ENCODE measurements around the gene EGFLAM.
A peak's percentile ranks its signal among the peaks of the same experiment; 100 is the strongest.

Gene EGFLAM

DNA sequence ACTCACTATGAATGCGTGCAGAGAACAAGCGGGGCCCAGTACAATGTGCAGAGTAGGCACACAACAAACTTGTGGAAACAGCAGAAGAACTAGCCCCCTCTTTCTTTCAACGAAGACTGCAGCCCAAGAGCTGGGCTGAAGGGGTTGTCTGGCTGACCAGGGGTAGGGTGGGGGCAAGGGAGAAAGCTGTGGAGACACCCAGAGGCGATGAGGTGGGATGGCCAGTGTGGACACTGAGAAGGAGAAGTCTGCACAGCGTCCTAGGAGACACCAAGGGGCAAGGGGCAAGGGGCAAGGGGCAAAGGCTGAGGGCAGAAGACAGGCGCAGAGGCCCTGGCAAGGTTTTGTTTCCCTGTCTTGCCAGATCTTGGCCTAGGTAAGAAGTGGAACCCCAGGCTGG, 235.8 kb downstream of the EGFLAM start:
- DNase-seq (ENCODE audit: low read depth), result no peak
- TF ChIP-seq, protein P1, sequence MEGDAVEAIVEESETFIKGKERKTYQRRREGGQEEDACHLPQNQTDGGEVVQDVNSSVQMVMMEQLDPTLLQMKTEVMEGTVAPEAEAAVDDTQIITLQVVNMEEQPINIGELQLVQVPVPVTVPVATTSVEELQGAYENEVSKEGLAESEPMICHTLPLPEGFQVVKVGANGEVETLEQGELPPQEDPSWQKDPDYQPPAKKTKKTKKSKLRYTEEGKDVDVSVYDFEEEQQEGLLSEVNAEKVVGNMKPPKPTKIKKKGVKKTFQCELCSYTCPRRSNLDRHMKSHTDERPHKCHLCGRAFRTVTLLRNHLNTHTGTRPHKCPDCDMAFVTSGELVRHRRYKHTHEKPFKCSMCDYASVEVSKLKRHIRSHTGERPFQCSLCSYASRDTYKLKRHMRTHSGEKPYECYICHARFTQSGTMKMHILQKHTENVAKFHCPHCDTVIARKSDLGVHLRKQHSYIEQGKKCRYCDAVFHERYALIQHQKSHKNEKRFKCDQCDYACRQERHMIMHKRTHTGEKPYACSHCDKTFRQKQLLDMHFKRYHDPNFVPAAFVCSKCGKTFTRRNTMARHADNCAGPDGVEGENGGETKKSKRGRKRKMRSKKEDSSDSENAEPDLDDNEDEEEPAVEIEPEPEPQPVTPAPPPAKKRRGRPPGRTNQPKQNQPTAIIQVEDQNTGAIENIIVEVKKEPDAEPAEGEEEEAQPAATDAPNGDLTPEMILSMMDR (IDR thresholded peaks at IDR 0.05; ENCODE audit: low read length, missing control alignments), result no peak
- no peak overlapping the region for H3K4me3 ChIP-seq (replicated peaks; ENCODE audit: low read depth, low read length)

DNA sequence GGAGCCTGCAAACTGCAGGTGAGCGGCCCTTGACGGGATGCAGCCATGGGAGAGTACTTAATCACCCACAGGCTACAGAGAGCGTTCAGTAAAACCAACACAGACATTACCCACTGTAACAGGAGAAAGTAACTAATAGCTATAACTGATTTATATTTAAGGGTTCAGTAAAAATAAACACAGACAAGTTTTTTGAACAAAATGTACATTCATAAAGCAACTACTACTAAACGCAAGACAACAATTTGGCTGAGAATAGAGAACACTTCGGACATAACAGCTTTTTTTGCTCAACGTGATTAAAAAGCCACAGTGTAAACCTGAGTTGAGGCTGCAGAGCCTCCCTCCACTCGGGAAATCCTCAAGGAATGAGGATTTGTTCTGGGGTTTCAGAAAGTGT, 236.4 kb downstream of the EGFLAM start:
- no peak overlapping the region for H3K4me3 ChIP-seq (replicated peaks; ENCODE audit: low read depth, low read length)
- TF ChIP-seq, protein P1 (IDR thresholded peaks at IDR 0.05; ENCODE audit: low read length, missing control alignments), result no peak
- DNase-seq (ENCODE audit: low read depth), result no peak

DNA sequence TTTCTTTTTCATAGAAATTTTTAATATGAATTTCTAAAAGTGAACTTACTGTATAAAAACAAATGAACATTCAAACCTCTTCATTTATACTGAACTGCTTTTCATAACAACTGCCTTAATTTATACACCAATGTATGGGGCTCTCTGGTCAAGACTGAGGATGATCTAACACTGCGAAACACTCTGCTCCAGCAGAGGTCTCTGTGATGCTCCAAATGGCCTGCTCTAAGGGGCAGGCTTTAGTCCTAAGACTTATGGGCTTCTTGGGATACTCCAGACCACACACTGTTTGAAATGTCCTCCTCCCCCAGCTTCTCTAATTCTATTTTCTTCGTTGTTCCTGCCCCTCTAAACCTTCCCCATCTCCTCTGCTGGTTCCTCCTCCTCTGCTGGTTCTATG, 239.6 kb downstream of the EGFLAM start:
- H3K4me3 ChIP-seq (replicated peaks; ENCODE audit: low read depth, low read length), result no peak overlapping the region

DNA sequence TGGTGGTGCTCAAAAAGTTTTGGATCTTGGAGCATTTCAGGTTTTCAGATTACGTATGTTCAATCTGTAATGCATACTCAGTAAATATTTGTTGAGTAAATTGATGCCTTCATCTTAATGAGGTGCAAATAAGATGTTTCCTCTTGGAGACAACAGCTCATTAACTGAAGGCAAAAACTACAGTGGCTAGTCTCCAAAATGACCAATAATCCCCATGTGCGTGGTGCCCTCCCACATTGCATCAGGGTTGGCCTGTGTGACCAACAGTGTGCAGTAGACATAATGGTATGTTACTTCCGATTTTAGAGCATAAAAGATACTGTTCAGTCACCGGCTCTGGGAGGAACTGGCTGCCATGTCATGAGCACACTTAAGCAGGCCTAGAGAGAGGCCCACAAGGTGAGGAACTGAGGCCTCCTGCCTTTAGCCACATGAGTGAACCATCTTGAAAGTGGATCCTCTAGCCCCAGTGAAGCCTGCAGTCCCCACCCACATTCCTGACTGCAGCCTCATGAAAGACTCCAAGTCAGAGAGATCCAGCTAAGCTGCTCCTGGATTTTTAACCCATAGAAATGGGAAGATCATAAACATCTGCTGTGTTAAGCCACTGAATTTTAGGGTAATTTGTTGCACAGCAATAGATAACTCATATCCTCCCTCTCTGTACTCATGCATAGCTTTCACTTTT, 242.4 kb downstream of the EGFLAM start:
- DNase-seq (ENCODE audit: low read depth), result peak; percentile 23
- TF ChIP-seq, protein P1 (IDR thresholded peaks at IDR 0.05; ENCODE audit: low read length, missing control alignments), result no peak
- no peak overlapping the region for H3K4me3 ChIP-seq (replicated peaks; ENCODE audit: low read depth, low read length)

More for the DNA sequence above, 239.6 kb downstream of the EGFLAM start:
- TF ChIP-seq, protein P1 (IDR thresholded peaks at IDR 0.05; ENCODE audit: low read length, missing control alignments), result peak; percentile 29
- peak; percentile 40 for DNase-seq (ENCODE audit: low read depth)

DNA sequence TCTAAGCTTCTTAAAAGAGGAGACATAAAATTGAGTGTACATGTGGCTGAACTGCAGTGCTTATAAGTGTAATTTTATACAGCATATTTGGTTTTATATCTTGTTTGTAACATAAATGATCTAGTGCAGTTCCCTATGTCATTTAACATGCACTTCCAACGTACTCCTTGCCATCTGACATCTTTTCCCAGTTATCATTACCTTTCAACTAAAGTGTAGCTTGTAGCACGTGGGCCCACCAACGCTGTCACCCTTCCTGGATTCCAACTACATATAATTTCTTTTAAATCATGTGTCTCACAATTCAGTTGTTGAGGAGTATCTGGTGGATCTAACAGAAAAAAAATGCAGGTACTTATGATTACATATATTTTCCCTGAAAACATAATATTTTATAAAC, 247.9 kb downstream of the EGFLAM start:
- TF ChIP-seq, protein P1 (IDR thresholded peaks at IDR 0.05; ENCODE audit: low read length, missing control alignments), result no peak
- DNase-seq (ENCODE audit: low read depth), result no peak
- no peak overlapping the region for H3K4me3 ChIP-seq (replicated peaks; ENCODE audit: low read depth, low read length)

DNA sequence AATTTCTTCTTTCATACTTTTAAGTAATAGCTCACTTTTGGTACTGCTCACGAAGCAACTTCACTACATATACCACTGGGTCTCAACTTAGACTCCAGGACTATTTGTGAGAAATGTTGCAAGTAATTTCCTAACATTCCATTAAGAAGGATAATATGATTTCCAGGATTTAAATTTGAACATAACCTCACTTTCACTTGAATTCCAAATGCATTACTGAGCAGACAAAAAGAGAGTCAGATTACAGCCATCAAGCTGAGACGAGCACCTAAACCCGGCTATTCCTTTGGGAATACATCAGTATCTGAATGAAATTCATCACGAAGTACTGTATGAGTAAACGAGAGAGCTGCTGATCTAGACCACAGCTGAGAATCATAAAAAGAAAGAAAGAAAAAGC, 250.8 kb downstream of the EGFLAM start:
- no peak overlapping the region for H3K4me3 ChIP-seq (replicated peaks; ENCODE audit: low read depth, low read length)
- DNase-seq (ENCODE audit: low read depth), result peak; percentile 71
- TF ChIP-seq, protein P1 (IDR thresholded peaks at IDR 0.05; ENCODE audit: low read length, missing control alignments), result no peak
